GM19395 (cell line): ENCODE data around the gene DUSP1.

Source experiments
- ATAC-seq: cut with Tn5 transposase; IDR thresholded peaks from one replicate; pipeline ENCODE4 v1.9.1; 2021; ENCODE audit warnings: mild to moderate bottlenecking, moderate library complexity; ENCODE audit not compliant: unreplicated experiment

The DUSP1 gene

GRCh38 chr5:172727551-172727950 is 43.4 kb downstream of the DUSP1 start:
- ATAC-seq = no peak

- ATAC-seq = no peak
Observed at GRCh38 chr5:172726966-172727365, 44.0 kb downstream of the DUSP1 start.

- no peak for ATAC-seq
Observed at GRCh38 chr5:172725785-172726184, 45.2 kb downstream of the DUSP1 start.

GRCh38 chr5:172725273-172725672 is 45.7 kb downstream of the DUSP1 start:
- no peak for ATAC-seq

GRCh38 chr5:172724242-172725183 is 46.5 kb downstream of the DUSP1 start:
- no peak for ATAC-seq

- ATAC-seq = no peak
Observed at GRCh38 chr5:172723508-172723907, 47.5 kb downstream of the DUSP1 start.

GRCh38 chr5:172722327-172722815 is 48.6 kb downstream of the DUSP1 start:
- ATAC-seq = no peak

GRCh38 chr5:172721455-172722326 is 49.3 kb downstream of the DUSP1 start:
- no peak for ATAC-seq

- no peak for ATAC-seq
Observed at GRCh38 chr5:172720655-172721054, 50.3 kb downstream of the DUSP1 start.

GRCh38 chr5:172719211-172719610 is 51.8 kb downstream of the DUSP1 start:
- no peak for ATAC-seq

GRCh38 chr5:172718527-172719114 is 52.4 kb downstream of the DUSP1 start:
- no peak for ATAC-seq
